Right ventricle myocardium superior (tissue), 1 donor: ENCODE data around the gene SPARCL1. TPM values are rescaled to one million over a fixed set of nuclear protein-coding genes. Genes with fewer than 3 reads are reported as not detected.
"Not testable (repeated sequence)": the region's sequence is repeated elsewhere in the genome, so short reads cannot be mapped to it uniquely, and the experiment has no call there.

Source experiments
- ATAC-seq: fragments of 200-7000 bp; cut with Tn5 transposase; one replicate; pipeline ENCODE4 v1.9.1; 2020; ENCODE audit warnings: mild to moderate bottlenecking; ENCODE audit not compliant: poor library complexity
- DNase-seq: peaks from one replicate; pipeline ENCODE4 v3.0.0-alpha.2; 2020
- intact Hi-C: fragments of 100-400 bp; cut with DNase I; formaldehyde crosslinking; loops from one replicate; pipeline ENCODE4 v1.11.2; 2022
- total RNA-seq: library from RNA; stranded (reverse); fragmentation: NEBNext Ultra II Directional; extraction: Animal tissue kit (Norgen Biotek cat#: 25700); gene quantifications from one replicate; pipeline ENCODE4 v1.2.1, GENCODE V29; 2021
- donor health status: DM: no; HTN: yes; CAD: no; lungs with severe emphysema.

Gene SPARCL1
- total RNA-seq, 1 donor from 2014 or later, result 361 TPM

DNA sequence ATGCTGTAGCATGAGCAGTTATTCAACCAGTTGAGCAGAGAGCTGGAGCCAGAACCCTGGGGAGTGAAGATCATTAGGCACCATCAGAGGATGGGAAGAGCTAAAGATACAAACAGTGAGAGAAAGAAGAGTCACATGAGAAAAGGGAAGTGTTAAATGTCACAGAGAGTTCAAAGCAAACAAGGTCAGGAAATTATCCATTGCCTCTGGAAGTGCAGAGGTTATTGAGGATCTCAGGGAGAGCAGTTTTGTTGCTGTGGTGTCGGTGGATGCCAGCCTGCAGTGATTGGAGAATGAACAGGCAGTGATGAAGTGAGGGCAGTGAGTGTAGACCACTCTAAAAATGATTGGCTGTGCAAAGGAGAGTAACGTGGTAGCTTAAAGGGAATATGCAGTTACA lies 17.7 kb downstream of the SPARCL1 start:
- DNase-seq (no peak), ATAC-seq (no peak)
- intact Hi-C loops, result no loop called here

GRCh38 chr4:87510747-87511146 lies 18.4 kb downstream of the SPARCL1 start:
- ATAC-seq, result no peak
- no peak for DNase-seq
- intact Hi-C loops, result no loop called here

- no peak for DNase-seq
- no peak for ATAC-seq
- intact Hi-C loops, result no loop called here
These were observed 22.0 kb downstream of the SPARCL1 start for GRCh38 chr4:87506974-87507701.

- intact Hi-C loops, result no loop called here
- ATAC-seq, result no peak
- no peak for DNase-seq
These were observed 23.3 kb downstream of the SPARCL1 start for GRCh38 chr4:87505862-87506261.

DNA sequence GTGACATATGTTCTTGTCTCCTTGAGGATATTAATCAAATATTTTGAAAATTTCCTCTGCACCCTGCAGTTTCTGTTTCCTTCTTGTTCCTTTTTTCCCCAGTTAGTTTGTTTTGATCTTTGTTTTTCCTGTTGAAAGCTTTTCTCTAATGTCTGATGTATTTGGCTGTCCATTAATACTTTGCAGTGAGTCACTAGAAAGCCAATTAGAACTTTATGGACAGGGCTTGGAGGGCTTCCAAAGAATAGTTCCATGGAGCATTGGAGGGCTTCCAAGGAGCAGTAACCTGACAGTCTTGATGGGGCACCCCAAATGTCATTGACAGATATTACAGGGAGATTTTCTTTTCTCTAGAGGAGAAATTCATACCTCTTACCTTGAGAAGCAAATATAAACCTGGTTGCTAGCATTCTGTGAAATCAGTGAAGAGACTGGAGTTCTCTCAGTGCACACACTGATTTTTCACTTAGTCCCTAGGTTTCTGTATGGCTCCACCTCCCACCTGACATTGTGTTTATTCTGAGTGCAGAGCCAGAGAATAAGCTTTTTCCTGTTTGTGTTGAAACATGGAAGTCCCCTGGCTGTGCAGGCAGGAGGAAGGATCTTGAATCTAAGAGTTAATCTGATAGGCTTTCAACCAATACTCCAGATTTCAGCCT lies 26.5 kb downstream of the SPARCL1 start:
- intact Hi-C loops, result no loop called here
- no peak for DNase-seq
- ATAC-seq, result peak; percentile 57

- intact Hi-C loops, result no loop called here
- ATAC-seq (no peak), DNase-seq (no peak)
These were observed 29.1 kb downstream of the SPARCL1 start for GRCh38 chr4:87500092-87500462.

DNA sequence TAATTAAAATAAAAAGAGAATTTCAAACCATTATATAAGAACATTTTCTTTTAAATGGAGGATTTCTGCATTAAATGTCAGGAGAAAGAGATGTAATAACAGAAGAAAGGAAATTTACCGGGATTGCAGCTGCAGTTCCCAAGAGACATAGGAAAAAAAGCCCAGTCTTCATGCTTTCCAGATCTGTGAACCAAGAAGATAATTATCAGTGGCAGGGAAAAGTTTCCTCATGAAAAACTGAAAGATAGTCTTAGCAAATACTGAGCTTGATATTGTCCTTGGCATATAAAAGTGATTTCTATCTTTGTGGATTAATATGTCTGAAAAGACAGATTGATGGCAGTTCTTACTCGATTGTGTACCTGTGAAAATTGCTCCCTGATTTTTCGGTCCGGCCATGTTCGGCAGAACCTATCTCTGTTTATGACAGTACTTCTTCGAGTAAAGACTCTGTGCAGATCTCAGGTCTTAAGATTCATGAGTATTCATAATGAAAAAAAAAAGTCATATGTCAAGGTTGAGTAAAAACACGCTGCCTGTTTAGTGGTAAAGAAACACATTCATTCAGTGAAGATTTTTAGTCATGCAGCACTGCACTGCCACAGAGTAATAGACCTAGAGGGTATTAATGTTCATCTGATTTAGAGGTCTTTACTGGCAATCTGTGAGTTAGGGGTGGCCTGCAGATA lies 29.6 kb downstream of the SPARCL1 start:
- no peak for DNase-seq
- intact Hi-C loops, result no loop called here
- no peak for ATAC-seq

DNA sequence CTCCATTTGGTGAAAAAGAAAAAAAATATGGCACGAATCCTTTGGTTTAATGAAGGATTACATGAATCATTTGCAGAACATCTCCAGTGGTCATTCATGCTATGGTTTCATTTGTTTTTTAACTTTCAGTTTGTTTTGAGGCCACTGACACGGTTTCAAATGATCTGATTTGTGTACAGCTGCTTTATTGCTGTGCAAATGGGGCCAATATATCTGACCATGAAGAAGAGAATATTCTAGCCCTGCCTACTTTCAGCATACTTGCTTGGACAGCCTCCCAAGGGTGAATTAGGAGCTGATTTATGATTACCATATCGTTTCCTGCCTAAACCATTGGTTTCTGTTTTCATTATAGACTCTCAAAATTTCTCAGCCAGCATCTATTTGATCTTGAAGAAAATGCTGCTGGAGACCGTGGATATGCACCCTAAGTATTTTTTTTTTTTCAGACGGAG lies 30.7 kb downstream of the SPARCL1 start:
- intact Hi-C loops, result no loop called here
- peak; percentile 11 for ATAC-seq

GRCh38 chr4:87497578-87497977 lies 31.6 kb downstream of the SPARCL1 start:
- DNase-seq, result no peak
- peak; percentile 36 for ATAC-seq
- intact Hi-C loops, result no loop called here

More for the DNA sequence above, 30.7 kb downstream of the SPARCL1 start:
- no peak for DNase-seq

DNA sequence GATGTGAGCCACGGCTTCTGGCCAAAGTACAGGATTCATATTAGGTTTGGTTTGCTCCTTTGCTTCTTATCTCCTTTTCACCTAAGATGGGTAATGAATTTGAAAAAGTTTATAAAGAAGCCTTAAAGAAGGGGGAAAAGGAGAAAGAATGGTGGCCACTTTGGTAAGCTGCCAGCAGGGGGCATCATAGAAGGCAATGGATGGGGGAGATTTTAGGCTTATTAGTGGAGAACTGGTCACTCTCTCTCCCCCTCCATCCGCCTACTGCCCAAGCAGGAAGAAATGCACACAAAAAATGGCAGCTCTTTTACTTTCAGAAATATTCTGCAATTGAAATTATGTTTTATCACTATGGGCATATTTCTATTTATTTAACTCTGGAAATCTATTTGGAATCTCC lies 32.0 kb downstream of the SPARCL1 start:
- ATAC-seq, result no peak
- no peak for DNase-seq
- intact Hi-C loops, result no loop called here

DNA sequence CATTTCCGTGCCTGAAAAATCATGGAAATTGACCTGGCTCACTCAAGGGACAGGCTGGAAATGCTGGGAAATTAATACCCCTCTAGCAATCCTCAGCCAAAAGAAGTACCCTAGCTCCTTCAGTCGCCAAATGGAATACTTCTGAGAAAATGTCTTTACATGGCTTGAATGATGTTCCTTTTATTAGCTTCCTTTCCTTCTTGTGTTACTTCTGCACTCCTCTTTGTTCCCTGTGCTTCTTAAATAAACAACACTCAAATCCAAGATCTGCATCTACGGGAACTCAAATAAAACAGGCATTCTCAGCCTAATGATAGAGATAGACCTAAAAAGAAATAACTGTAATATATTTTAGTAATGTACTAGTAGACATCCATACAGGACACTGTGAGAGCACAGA lies 36.1 kb downstream of the SPARCL1 start:
- DNase-seq (no peak), ATAC-seq (no peak)
- intact Hi-C loops, result no loop called here

DNA sequence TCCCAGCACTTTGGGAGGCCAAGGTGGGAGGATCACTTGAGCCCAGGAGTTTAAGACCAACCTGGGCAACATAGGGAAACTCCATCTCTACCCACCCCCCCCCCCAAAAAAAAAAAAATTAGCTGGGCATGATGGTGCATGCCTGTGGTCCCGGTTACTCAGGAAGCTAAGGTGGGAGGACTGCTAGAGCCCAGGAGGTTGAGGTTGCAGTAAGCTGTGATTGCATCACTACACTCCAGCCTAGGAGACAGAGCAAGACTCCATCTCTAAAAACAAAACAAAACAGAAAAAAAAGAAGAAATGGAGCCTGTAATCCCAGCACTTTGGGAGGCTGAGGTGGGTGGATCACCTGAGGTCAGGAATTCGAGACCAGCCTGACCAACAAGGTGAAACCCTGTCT lies 37.3 kb downstream of the SPARCL1 start:
- DNase-seq, intact Hi-C loops, ATAC-seq: not testable (repeated sequence)

GRCh38 chr4:87491436-87491835 lies 37.7 kb downstream of the SPARCL1 start:
- no peak for ATAC-seq
- intact Hi-C loops, result no loop called here
- no peak for DNase-seq

GRCh38 chr4:87490664-87491369 lies 38.4 kb downstream of the SPARCL1 start:
- DNase-seq (no peak), ATAC-seq (no peak)
- intact Hi-C loops, result no loop called here

DNA sequence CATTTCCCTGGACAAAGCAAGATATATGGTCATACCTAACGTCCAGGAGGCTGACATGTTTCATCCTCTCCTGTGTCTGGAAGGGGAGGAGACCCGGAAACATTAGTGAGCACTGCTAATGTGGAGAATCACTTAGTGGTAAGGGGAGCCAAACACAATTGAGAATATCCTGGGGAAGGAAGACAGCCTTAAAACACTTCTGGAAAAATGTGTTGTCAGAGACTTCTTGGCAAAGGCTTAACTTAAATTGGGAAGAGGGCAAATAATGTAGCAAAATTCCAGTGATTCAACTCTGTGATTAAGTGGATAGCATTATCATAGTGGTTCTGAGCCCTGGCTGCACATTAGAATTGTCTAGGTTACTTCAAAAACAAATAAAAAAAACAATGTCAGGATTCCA lies 39.5 kb downstream of the SPARCL1 start:
- intact Hi-C loops, result no loop called here
- DNase-seq (no peak), ATAC-seq (peak; percentile 58)

DNA sequence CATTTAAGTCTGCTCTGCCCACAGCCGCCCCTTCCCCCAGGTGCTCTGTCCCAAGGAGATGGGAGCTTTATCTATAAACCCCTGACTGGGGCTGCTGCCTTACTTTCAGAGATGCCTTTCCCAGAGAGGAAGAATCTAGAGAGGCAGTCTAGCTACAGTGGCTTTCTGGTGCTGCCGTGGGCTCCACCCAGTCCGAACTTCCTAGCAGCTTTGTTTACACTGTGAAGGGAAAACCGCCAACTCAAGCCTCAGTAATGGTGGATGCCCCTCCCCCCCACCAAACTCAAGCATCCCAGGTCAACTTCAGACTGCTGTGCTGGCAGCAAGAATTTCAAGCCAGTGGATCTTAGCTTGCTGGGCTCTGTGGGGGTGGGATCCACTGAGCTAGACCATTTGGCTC lies 40.5 kb downstream of the SPARCL1 start:
- DNase-seq, intact Hi-C loops, ATAC-seq: not testable (repeated sequence)

GRCh38 chr4:87483247-87483646 lies 45.9 kb downstream of the SPARCL1 start:
- ATAC-seq, DNase-seq, intact Hi-C loops: not testable (repeated sequence)

DNA sequence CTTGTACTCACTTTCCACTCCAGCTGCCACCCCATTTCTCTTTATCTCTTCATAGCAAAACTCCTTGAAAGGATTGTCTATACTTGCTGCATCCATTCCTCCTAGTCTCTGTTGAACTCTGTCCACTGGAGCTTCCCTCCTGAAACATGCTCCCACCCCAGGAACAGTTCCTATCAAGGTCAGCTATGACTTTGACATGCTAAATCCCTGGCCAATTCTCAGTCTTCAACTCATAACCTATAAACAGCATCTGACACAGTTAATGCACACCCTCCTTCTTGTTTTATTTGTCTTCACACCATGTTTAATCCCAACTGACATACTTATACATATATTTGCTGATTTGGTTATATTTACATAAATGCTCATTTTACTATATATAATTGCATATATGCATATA lies 47.8 kb downstream of the SPARCL1 start:
- no peak for DNase-seq
- ATAC-seq, result peak; percentile 18
- intact Hi-C loops, result no loop called here

DNA sequence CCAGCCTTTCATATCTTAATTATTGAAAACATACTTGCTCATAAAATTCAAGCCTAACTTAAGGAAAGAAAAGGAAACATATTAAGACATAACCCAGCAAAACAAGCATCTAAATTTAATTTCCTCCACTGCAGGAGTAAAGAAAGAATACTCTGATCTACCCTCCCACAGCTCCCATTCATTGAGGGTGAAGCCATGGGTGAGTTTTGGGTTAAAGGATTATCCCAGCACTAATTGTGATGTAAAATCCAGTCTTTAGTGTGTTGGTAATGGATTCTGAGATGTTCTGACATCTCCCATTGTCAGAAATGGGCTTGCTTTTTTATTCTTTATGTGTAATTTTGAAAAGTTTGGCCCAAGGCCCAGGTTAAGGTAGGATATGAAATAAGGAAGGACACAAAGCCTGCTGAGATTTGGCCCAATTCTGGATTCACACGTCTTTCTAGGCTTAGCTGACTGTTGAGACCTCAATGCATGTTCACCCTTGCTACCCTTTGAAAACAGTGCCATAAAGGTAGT lies 50.4 kb downstream of the SPARCL1 start:
- no peak for ATAC-seq
- intact Hi-C loops, result no loop called here
- DNase-seq, result no peak
